Measurements from ENCODE around the gene EPAS1. TPM values are rescaled to one million over a fixed set of nuclear protein-coding genes. Genes with fewer than 3 reads are reported as not detected.

The EPAS1 gene
- 1,000 to 10,000 TPM in 4 of 6 donors, 100 to 1,000 TPM in 2; 440 to 1,878 (median 1,131) TPM for total RNA-seq

DNA sequence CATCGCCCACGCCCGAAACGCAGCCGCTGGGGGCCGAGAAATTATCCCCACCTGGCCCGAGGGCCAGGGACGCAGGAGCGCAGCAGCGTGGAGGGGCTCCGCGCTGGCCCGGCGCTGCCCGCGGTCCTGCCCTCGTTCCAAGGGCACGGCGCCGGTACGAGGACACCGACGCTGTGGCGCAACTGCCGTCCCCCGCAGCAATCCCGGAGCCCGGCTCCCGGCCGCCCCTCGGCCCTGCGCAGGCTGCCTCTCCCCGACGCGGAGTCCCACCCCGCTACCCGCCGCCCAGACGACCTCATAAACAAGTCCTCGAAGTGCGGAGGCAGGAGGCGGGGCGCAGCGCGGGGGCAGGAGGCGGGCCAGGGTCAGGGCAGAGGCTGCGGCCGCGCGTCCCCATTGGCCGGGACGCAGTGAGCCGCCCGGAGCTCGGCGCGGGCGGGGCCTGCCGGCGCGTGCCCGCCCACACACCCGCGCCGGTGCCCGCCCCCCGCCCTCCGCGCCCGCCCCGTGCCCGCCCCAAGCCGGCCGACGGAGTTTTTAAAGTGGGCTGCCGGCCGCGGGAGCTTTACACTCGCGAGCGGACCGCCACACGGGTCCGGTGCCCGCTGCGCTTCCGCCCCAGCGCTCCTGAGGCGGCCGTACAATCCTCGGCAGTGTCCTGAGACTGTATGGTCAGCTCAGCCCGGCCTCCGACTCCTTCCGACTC, at the start of gene EPAS1:
Gene EPAS1 (plus strand): TSS at position 568 of the 706 bp plus-strand sequence. CDS start 505 bp downstream, outside the sequence.
- DNase-seq: peak; percentile 98 to 99
- Histone ChIP-seq H3K27me3 (no peaks in the 10 kb centered on the region), H3K4me3 (peak within 1 kb of the TSS; percentile 65 to 89 (median 82)), H3K27ac (peak within 1 kb of the TSS; percentile 95 to 99 (median 97)), H3K9me3 (no peaks in the 10 kb centered on the region), H3K4me1 (peaks cover 0 to 25% (median 12%) of the 10 kb centered on the region in 4 donors), H3K36me3 (peaks cover 0 to 15% (median 0%) of the 10 kb centered on the region in 4 donors)
- ATAC-seq (ENCODE audit: low FRiP score in 2 of 2): peak; percentile 90 to 92
- TF ChIP-seq POLR2AphosphoS5 (IDR thresholded peaks at IDR 0.05) (peak; percentile 90 to 98), POLR2A (IDR thresholded peaks at IDR 0.05) (peak; percentile 73 to 98 (median 82)), EP300 (IDR thresholded peaks at IDR 0.05) (peak in 1 of 4 donors; percentile 39)
- TF ChIP-seq, protein P1, sequence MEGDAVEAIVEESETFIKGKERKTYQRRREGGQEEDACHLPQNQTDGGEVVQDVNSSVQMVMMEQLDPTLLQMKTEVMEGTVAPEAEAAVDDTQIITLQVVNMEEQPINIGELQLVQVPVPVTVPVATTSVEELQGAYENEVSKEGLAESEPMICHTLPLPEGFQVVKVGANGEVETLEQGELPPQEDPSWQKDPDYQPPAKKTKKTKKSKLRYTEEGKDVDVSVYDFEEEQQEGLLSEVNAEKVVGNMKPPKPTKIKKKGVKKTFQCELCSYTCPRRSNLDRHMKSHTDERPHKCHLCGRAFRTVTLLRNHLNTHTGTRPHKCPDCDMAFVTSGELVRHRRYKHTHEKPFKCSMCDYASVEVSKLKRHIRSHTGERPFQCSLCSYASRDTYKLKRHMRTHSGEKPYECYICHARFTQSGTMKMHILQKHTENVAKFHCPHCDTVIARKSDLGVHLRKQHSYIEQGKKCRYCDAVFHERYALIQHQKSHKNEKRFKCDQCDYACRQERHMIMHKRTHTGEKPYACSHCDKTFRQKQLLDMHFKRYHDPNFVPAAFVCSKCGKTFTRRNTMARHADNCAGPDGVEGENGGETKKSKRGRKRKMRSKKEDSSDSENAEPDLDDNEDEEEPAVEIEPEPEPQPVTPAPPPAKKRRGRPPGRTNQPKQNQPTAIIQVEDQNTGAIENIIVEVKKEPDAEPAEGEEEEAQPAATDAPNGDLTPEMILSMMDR (IDR thresholded peaks at IDR 0.05): peak in 1 of 6 experiments; percentile 16
- WGBS, 2 donors: 0% methylated on average over 11 to 38 of the region's 94 CpGs

DNA sequence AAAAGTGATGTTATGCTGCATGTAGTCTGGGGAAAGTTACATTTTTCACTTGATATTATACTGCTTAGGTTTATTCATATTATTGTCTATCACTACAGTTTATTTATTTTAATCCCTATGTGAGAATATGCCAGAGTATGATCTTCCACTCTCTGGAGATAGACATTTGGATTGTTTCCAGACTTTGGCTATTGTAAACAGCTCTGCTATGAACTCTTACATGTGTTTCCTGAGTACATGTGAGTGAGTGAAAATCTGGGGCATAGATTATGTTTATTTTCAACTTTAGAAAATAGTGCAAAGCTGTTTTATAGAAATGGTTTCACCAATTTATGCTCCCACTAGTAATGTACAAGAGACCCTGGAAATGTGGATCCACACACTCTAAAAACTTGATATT, 49.0 kb upstream of the EPAS1 start:
- DNase-seq: no peak
- peaks cover 0 to 14% (median 5%) of the 10 kb centered on the region in 4 donors for H3K4me1 ChIP-seq
- H3K36me3 ChIP-seq: no peaks in the 10 kb centered on the region
- no peak overlapping the region for H3K4me3 ChIP-seq
- H3K27me3 ChIP-seq: no peaks in the 10 kb centered on the region
- no peak overlapping the region for H3K27ac ChIP-seq
- no peak for ATAC-seq (ENCODE audit: low FRiP score in 2 of 2)
- TF ChIP-seq POLR2A (IDR thresholded peaks at IDR 0.05): no peak
- peaks cover 0 to 5% (median 0%) of the 10 kb centered on the region in 4 donors for H3K9me3 ChIP-seq

DNA sequence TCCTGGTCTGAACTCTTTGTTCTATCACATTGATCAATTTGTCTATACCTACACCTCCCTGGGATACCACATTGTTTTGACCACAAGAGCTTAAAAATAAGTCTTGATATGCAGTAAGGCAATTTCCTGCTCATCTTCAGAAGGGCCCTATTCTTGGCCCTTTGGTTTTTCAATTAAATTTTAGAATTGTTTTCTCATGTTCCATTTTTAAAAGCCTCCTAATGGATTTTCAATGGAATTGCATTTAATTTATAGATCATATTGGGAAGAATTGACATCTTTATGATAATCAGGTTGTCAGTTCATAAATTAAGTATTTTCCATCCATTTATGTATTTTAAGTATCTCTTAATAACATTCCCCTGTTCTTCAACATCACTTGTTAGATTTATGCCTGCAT, 47.6 kb upstream of the EPAS1 start:
- TF ChIP-seq POLR2A (IDR thresholded peaks at IDR 0.05) (no peak), EP300 (IDR thresholded peaks at IDR 0.05) (no peak), POLR2AphosphoS5 (IDR thresholded peaks at IDR 0.05) (no peak)
- TF ChIP-seq, protein P1 (IDR thresholded peaks at IDR 0.05): no peak
- Histone ChIP-seq H3K4me3 (no peak overlapping the region), H3K27ac (no peak overlapping the region), H3K36me3 (no peaks in the 10 kb centered on the region), H3K9me3 (peaks cover 0 to 5% (median 0%) of the 10 kb centered on the region in 4 donors), H3K27me3 (no peaks in the 10 kb centered on the region), H3K4me1 (peaks cover 0 to 17% (median 7%) of the 10 kb centered on the region in 4 donors)
- no peak for ATAC-seq (ENCODE audit: low FRiP score in 2 of 2)
- DNase-seq: no peak

DNA sequence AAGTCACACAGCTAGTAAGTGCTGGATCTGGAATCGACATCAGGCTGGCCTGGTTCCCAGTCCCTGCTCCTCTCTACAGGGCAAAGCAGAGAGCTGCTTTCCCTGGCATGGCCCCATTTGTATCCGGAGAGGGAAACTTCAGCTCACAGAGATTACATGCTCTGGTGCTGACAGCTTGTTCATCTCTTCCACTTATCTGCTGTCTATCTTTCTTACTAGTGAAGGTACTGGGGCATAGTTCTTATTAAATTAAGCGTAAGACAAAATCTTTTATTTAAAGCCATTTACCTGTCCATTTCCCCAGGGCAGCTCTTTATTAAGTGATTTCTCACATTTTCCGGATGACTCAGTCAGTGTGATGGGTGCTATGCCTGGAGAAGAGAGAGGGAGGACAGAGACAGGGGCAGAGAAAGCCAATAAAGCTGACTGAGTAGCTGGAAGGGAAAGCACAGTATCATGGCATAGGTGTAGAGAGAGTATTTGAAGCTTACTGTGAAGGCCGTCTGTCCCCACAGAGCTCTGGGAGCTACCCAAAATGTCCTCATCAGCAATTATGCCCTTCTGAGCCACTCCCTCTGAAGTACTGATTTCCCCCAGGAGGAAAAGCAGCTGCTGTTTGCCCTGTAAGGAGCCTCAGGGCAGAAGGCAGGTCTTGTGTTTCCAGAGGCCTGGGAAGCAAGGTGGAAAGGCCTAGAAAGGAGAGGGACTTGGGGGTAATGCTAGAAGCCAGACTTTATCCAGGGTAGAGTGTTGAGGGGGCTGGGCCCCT, 44.1 kb upstream of the EPAS1 start:
- DNase-seq (no peak), ATAC-seq (ENCODE audit: low FRiP score in 2 of 2) (no peak)
- WGBS, 2 donors: 71 to 81% methylated on average over 5 of the region's 5 CpGs
- peaks cover 12 to 33% (median 20%) of the 10 kb centered on the region in 4 donors for H3K4me1 ChIP-seq
- no peaks in the 10 kb centered on the region for H3K27me3 ChIP-seq
- no peaks in the 10 kb centered on the region for H3K9me3 ChIP-seq
- H3K27ac ChIP-seq: peak overlapping the region in 3 of 4 donors; percentile 26 to 55 (median 48)
- H3K4me3 ChIP-seq: no peak overlapping the region
- TF ChIP-seq, protein P1 (IDR thresholded peaks at IDR 0.05): no peak
- no peak for TF ChIP-seq POLR2AphosphoS5 (IDR thresholded peaks at IDR 0.05)
- no peak for TF ChIP-seq POLR2A (IDR thresholded peaks at IDR 0.05)
- TF ChIP-seq EP300 (IDR thresholded peaks at IDR 0.05): no peak
- H3K36me3 ChIP-seq: no peaks in the 10 kb centered on the region

DNA sequence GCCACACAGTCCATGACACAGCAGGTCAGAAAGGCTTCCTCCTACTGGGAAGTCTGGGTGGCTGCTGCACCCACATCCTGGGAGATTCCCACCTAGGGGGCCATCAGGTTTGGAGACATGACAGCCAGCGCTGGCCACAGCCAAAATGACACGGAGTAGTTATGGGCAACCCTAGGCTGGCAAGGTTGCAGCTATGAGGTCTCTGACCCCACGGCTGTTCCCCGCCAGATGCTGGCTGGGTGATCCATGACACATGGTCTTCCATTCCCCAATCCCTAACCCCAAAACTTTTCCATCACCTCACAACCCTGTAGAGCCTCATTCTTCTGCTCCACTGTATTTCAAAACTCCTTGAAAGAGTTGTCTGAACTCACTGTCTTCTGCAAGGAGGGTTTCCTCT, 42.7 kb upstream of the EPAS1 start:
- Histone ChIP-seq H3K4me1 (peaks cover 17 to 37% (median 21%) of the 10 kb centered on the region in 4 donors), H3K27me3 (no peaks in the 10 kb centered on the region), H3K36me3 (no peaks in the 10 kb centered on the region), H3K27ac (no peak overlapping the region), H3K9me3 (no peaks in the 10 kb centered on the region), H3K4me3 (no peak overlapping the region)
- WGBS, 2 donors: 67 to 68% methylated on average over 2 to 4 of the region's 4 CpGs
- DNase-seq: no peak
- no peak for TF ChIP-seq EP300 (IDR thresholded peaks at IDR 0.05)
- no peak for TF ChIP-seq POLR2A (IDR thresholded peaks at IDR 0.05)
- TF ChIP-seq, protein P1 (IDR thresholded peaks at IDR 0.05): no peak
- TF ChIP-seq POLR2AphosphoS5 (IDR thresholded peaks at IDR 0.05): no peak
- ATAC-seq (ENCODE audit: low FRiP score in 2 of 2): no peak
